ENCODE data around the gene PTPN3.
"Not testable (repeated sequence)": the region's sequence is repeated elsewhere in the genome, so short reads cannot be mapped to it uniquely, and the experiment has no call there.

The PTPN3 gene, protein sequence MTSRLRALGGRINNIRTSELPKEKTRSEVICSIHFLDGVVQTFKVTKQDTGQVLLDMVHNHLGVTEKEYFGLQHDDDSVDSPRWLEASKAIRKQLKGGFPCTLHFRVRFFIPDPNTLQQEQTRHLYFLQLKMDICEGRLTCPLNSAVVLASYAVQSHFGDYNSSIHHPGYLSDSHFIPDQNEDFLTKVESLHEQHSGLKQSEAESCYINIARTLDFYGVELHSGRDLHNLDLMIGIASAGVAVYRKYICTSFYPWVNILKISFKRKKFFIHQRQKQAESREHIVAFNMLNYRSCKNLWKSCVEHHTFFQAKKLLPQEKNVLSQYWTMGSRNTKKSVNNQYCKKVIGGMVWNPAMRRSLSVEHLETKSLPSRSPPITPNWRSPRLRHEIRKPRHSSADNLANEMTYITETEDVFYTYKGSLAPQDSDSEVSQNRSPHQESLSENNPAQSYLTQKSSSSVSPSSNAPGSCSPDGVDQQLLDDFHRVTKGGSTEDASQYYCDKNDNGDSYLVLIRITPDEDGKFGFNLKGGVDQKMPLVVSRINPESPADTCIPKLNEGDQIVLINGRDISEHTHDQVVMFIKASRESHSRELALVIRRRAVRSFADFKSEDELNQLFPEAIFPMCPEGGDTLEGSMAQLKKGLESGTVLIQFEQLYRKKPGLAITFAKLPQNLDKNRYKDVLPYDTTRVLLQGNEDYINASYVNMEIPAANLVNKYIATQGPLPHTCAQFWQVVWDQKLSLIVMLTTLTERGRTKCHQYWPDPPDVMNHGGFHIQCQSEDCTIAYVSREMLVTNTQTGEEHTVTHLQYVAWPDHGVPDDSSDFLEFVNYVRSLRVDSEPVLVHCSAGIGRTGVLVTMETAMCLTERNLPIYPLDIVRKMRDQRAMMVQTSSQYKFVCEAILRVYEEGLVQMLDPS

DNA sequence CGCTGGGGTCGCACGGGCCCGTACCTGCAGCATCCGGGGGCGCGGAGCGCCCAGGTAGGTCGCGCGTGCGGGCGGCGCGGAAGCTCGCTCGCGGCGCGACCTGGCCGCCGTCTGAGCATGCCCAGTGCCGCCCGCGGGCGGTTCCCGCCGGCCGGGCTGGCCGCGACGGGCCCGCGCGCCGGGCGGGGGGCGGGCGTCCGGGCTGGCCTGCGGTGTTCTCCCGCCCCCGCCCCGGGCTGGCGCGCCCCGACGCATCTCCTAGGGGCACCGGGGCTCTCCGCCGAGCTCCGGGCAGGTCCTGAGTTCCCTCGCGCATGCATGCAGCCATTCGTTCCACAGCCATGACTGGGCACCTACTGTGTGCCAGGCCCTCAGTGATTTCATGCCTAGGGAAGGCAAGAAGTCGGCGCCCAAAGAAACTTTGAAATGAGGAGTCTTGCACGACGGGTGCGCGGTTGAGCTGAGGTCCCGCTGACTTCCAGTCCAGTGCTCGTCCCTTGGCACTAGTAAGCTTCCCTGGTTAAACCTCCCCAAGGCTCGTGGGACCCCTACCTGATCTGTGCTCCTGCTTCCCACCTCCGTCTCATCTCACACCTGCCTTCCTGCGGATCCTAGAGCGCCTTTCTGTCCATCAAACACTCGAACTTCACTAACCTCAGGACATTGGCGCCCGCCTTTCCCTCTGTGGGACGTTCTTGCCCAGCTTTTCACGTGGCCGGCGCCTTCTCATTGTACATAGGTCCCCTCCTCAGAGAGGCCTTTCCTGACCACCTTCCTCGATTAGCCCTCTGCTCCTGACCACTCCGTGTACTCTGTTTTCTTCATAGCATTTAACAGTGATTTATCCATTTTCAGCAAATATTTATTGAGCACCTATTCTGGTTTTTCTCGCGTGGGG, at the start of gene PTPN3:
PTPN3 (minus strand) TSS at position 113 of the 898 bp plus-strand sequence. CDS start 34,873 bp downstream, outside the sequence.
- no peak for DNase-seq

DNA sequence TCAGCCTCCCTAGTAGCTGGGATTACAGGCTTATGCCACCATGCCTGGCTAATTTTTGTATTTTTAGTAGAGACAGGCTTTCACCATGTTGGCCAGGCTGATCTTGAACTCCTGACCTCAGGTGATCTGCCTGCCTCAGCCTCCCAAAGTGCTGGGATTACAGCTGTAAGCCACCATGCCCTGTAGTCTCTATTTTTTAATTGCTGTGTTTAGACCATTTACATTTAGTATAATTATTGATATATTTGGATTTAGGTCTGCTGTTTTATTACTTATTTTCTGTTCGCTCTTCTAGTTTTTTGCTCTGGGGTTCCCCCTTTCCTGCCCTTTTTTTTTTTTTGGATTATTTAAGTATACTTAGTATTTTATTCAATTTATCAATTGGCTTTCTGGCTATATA, 46.8 kb upstream of the PTPN3 start:
- not testable (repeated sequence) for DNase-seq

DNA sequence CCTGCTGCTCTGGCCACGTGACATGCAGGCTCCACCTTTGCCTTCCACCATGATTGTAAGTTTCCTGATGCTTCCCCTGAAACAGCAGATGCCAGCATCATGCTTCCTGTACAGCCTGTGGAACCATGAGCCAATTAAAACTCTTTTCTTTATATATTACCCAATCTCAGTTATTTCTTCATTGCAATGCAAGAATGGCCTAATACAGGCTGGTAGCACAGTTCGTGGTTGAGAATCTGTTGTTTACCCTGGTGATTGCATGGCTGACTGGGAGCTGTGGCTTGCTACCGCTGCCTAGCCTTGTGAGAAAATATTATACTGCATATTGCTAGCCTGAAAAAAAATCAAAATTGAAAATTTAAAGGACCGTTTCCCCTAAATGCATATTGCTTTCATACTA, 44.8 kb upstream of the PTPN3 start:
- no peak for DNase-seq

DNA sequence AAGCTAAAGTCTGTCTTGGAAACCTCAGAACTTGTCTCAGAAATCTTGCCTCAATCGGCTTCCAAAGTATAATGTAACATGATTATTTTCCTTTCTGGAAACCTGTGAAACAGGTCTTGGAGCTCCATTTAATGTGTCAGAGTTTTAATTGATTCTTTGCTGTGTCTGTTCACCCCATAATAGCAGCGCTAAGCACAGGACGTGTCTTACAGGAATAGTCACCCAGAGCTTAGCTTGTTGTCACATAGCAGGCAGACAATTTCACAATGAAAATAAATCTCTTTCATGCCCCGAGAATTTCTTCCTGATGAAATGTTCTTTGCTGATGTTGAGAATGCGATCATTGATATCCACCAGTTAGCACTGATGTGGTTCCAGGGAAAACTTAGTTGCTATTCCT, 40.2 kb upstream of the PTPN3 start:
- no peak for DNase-seq

DNA sequence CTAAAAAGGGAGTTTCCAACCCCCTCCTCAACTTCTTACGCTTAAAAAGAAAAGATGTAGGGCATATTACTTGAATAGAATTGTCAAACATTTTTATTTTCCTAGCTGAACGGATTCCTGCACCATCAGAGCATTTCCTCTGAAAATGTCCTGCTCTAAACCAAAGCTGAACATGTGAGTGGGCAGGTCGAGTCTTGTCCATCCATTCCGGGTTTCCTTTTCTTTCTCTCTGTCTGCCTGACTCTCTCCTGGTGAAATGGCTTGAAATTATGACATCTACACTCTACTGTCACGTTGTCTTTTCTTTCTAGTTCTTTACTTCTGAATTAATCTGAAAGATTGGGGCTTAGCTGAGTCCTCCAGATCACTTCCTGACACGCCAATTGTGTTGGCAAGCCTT, 39.2 kb upstream of the PTPN3 start:
- no peak for DNase-seq

DNA sequence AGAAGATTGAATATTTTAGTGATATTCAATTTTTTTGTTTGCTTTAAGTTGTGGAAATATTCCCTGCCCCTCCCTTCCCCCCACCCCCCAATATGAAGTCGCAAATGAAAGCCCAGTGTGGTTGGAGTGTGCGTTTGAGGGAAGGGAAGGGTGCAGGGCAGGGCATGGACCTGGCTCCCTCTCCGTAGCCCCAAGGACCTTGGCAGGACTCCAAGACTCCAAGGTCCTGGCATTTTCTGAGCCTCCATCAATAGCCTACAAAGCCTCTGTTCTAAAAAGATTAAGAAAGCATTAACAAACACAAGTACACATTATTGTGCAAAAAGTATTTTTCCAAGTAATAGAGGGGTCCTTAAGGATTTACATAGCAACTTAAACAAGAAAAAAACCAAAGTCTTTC, 38.8 kb upstream of the PTPN3 start:
- DNase-seq = no peak

DNA sequence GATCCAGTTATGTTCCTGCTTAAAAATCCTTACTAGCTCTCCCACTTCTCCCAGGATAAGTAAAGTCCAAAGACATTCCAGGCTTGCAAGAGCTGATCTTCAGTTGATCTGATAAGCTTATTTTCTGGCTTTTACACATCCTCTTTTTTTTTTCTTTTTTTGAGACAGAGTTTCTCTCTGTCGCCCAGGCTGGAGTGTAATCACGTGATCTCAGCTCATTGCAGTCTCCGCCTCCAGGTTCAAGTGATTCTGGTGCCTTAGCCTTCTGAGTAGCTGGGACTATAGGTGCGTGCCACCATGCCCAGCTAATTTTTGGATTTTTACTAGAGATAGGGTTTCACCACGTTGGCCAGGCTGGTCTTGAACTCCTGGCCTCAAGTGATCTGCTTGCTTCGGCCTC, 37.3 kb upstream of the PTPN3 start:
- no peak for DNase-seq

DNA sequence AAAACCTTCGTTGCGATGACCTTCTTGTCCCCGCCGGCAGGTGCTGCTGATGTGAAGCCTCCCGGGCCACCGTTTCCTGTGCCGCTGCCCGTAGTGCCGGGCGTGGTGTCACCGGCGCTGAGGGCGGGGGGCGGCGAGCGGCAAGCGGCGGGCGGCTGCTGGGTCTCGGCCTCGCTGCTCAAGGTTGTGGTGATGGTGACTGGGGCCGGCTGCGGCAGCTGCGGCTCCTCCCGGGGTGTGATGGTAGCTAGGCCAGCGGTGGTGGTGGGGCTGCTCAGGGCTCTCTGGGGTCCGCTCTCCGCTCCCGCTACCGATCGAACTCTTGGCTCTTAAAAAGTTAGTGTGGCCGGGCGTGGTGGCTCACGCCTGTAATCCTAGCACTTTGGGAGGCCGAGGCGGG, 36.0 kb upstream of the PTPN3 start:
- no peak for DNase-seq

DNA sequence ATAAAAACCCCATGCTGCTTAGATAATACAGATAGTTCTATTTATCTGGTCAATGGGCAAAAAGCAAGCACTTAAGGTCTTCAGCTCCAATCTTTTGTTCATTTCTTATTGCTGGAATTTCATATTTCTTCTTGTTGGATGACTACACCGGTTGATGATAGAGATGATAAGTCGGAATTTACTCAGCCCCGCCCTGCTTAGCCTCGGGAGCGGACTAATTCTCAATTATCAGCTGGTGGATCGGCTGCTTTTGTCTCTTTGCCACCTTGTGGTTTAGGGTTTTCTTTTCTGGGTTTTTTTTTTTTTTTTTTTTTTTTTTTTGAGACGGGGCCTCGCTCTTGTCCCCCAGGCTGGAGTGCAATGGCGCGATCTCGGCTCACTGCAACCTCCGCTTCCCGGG, 34.5 kb upstream of the PTPN3 start:
- not testable (repeated sequence) for DNase-seq

DNA sequence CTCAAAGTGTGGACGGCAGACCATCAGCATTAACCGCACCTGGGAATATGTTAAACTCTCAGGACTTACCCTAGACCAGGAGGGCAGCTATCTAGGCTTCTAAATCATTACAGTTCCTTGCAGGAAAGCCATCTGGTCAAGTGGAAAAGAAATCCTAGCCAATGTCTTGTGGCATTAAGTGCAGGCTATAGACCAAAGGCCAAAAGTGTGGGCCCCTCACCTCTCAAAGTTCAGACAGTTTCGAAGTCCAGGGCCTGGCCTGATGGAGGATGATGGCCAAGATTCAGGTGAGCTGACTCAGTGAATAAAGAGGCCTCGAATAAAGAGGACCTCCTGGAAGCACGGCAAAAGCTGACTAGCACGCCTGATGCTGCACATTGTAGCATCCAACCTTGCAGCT, 24.0 kb upstream of the PTPN3 start:
- no peak for DNase-seq

DNA sequence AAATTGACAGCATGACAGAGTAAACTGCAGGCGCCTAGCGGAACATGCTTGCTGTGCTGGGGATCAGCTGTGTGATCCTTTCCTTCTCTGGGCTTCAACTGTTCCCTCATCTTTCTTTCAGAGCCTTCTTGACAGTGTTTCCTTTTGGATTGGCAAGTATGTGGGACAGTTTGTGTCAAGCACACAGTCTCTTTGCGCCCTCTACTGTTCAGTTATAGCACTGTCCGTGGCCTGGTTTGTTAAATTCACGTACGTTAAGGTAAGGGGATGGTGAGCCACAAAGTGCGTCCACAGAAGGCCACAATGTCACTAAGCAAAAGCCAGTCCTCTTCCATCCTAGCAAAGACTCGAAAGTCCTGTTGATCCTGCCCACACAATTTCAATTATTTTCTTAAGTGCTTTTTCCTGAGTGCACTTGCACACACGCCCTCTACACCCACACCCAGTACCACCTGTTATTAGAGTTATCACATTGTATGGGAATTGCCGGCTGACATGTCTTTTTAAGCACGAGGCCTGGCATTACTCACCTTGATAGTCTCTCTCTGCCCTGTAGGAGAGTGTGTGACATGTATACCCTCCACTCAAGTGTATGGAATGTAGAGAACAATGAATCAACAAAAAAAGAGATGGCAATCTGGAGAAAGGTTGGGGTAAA, 22.5 kb upstream of the PTPN3 start:
- DNase-seq = peak; percentile 78

DNA sequence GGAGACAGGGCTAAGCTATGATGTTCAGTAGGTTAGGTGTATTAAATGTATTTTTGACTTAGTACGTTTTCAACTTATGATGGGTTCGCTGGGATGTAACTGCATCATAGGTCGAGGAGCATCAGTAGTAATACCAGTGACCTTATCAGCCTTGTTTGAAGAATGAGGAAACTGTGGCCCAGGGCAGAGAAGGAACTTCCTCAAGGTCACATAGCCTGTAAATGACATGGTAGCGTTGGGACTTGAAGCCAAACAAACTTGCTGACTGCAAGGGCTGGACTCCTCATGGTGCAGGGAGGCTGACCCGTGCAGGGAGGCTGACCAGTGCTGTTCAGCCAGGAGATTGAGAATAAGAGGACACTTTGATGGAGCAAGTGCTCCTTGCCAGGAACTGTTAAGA, 21.3 kb upstream of the PTPN3 start:
- DNase-seq = no peak

DNA sequence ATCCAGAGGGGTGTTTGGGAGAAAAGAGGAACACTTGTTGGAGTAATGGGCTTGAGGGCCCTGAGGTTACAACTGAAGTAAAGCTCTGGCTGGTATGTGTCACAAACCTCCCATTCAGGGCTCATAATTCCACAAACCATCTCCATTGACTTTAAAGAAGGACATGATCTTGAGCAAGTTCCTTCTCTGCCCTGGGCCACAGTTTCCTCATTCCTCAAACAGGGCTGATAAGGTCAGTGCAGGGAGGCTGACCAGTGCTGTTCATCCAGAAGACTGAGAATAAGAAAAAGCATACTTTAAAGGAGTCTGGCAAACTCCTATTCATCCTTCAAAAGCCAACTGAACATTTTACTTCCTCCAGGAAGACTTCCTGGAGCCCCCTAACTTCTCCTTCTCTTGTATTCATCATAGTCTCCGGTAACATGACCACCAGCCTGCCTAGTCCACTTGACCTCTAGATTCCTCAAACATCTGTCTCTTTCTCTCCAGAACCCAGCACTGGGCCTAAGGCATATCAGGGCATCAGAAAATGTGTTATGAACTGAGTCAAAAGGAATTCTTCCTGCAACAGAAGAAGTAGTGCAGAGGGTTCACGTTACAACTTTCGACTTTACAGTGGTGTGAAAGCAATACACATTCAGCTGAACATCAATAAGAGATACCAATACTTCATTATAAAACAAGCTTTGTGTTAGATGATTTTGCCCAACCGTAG, 20.7 kb upstream of the PTPN3 start:
- DNase-seq = no peak

DNA sequence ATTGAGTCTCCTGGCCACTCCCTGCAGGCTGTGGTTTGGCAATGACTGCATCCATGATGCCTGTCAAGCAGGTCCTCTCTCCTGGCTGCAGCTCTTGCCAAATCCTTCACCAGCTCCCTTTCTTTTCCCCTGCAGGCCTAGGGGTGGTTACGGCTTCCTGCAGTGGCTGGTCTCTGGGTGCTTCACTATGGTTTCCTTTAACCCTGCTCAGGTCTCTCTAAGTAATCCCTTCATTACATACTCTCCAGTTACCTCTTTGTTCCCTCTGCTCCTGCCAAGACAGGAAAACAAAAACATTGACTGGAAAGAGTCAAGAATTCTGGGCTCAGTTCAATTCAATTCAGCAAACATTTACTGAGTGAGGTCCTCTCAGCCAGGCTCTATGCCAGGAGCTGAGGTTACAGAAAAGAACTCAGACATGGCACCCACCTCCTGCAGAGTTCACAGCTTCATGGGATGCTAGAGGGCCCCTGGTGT, 19.8 kb upstream of the PTPN3 start:
- no peak for DNase-seq

DNA sequence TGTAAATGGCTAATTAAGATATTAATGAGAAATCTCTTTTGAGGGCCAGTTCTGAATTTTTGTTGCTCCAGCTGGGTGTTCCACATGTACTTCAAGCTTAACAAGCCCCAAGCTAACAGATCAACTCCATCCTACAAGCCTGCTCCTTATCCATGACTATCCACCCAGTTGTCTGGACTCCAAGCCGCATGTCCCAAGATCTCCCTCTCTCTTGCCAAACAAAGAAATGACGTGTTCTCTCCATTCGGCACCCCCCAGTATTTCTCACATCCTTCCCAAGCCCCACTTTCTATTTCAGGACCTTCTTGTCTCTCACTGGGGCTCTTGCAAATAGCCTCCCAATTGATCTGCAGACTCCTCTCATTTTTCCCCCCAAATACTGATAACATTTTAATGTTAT, 15.8 kb upstream of the PTPN3 start:
- no peak for DNase-seq

DNA sequence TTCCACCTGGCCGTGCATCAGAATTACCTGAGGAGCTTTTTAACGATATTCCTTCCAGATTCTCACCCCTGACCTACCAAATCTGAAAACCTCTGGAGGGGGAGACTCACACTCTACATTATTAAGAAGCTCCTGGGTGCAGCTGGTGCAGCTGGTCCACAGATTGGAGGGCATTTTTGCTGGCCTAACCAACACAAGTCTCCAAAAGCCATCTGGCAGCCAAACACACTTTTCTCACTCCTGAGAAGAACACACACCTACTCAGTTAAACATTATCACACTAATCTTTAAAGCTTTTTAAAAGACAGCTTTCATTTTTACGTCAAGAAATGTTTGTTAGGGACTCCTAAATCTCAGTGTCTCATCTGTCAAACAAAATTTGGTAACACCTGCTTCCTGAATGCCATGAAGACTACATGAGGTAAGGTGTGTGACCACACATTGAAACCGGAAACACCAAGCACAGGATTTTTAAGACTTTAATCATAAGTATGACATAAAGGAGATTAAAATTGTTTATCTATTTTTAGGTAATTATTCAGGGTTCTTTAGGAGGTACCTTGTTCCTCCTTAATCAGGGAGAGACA, 14.2 kb upstream of the PTPN3 start:
- DNase-seq = no peak

DNA sequence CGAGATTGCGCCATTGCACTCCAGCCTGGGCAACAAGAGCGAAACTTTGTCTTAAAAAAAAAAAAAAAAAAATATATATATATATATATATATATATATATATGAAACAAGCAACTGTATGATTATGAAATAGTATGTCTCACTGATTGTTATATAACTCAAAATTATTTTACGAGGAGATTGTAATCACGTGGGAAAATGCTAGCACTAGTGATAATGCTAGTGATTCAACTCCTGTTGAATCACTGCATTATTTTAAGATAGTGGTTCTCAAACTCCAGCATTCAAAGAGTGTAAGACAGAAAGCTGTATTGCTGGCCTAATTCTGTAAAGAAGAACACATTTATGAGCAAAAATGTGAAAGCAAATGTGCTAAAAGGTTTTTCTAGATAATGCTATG, 12.4 kb upstream of the PTPN3 start:
- DNase-seq = no peak

DNA sequence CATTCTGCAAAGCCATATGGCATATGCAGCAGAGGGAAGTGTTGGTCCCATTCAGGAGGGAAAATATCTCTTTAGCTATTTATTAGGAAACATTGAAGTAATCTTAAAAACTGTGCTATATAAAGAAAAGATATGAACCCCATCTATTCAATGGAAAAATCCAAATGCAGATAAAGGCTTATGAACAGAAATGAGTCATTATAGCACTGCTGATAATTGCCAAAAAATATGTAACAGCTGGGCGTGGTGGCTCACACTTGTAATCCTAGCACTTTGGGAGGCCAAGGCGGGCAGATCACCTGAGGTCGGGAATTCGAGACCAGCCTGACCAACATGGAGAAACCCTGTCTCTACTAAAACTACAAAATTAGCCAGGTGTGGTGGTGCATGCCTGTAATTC, 11.9 kb upstream of the PTPN3 start:
- DNase-seq = not testable (repeated sequence)

DNA sequence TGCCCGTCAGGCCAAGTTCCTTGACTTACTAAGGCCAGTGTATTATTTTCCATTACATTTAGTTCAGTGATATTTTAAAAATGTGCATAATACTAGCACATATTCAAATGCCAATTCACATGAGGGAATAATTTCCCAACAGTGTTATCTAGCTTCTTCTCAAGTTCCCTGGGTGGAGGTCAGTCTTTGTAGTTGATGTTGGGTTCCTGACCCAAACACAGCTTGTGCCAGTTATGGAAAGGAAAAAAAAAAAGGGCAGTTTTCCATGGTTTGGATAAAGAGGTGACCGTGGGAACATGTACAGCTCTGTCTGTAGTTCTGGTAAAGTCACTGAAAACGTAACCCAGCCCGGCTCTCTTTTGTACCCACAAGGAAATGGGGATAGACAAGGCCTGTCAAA, 11.5 kb upstream of the PTPN3 start:
- DNase-seq = no peak

DNA sequence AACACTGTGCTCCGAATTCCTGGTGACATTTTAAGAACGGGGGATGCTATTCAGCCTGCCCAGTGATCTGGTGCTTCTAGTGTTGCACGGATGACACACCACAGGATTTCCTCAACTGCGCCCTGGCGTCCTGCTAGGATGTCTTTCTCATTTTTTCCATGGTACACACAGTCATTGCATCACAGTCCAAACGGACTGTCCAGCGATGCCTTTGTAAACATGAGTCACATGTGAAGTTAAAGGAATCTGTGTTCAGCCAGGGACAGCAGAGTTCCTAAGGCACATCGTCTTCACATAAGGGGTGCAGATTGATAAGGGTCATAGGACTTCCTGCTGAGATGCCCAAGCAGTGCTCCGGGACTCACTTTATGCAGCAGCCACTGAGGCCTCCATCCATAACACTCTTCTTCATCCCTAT, 9.3 kb upstream of the PTPN3 start:
- no peak for DNase-seq

DNA sequence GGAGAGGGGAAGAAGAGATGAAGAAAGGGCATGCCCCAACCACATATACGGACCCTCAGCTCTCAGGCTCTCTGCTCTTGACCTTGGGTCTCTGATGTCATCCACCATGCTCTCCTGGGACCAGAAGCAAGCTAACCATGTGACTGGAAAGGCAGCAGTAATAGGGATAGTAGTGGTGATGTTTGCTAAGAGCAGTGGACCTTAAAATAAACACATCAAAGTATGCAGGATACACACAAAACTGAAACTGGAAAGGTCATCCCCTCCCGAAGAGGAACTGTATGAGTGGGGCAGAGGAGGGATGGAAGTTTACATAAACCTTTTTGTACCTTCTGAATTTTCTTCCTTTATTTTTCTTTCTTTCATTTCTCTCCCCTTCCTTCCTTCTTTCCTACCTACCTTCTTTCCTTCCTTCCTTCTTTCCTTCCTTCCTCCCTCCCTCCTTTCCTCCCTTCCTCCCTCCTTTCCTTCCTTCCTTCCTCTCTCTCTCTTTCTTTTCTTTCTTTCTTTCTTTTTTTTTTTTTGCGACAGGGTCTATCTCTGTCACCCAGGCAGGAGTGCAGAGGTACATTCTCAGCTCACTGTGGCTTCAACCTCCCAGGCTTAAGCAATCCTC, 8.1 kb upstream of the PTPN3 start:
- no peak for DNase-seq
